SHP77 (cell line): Measurements from ENCODE around the gene KLHL17.
"Not testable (repeated sequence)": the region's sequence is repeated elsewhere in the genome, so short reads cannot be mapped to it uniquely, and the experiment has no call there.

Experiments
- DNase-seq, 2 experiments: peaks; one replicate each; lab custom pipeline; 2025; lab: John Stamatoyannopoulos, UW

Gene KLHL17

GRCh38 chr1:969260-969855 is 9.0 kb downstream of the KLHL17 start:
- no peak for DNase-seq

- no peak for DNase-seq
Observed at GRCh38 chr1:970242-970972, 10.0 kb downstream of the KLHL17 start.

GRCh38 chr1:970973-971730 is 10.8 kb downstream of the KLHL17 start:
- no peak for DNase-seq

GRCh38 chr1:971751-972506 is 11.5 kb downstream of the KLHL17 start:
- DNase-seq, result no peak

- DNase-seq, result no peak
Observed at GRCh38 chr1:972726-973458, 12.5 kb downstream of the KLHL17 start.

GRCh38 chr1:973459-974292 is 13.3 kb downstream of the KLHL17 start:
- no peak for DNase-seq

GRCh38 chr1:974293-974640 is 13.9 kb downstream of the KLHL17 start:
- no peak for DNase-seq

GRCh38 chr1:974687-975328 is 14.4 kb downstream of the KLHL17 start:
- DNase-seq, result no peak

GRCh38 chr1:975365-975764 is 15.0 kb downstream of the KLHL17 start:
- DNase-seq, result no peak

GRCh38 chr1:975896-976683 is 15.7 kb downstream of the KLHL17 start:
- DNase-seq, result peak; percentile 57 to 75

GRCh38 chr1:976791-977190 is 16.4 kb downstream of the KLHL17 start:
- DNase-seq, result not testable (repeated sequence)

GRCh38 chr1:978069-978834 is 17.9 kb downstream of the KLHL17 start:
- DNase-seq, result no peak

- DNase-seq, result no peak
Observed at GRCh38 chr1:978835-979743, 18.7 kb downstream of the KLHL17 start.

- DNase-seq, result no peak
Observed at GRCh38 chr1:979744-980072, 19.3 kb downstream of the KLHL17 start.

- DNase-seq, result no peak
Observed at GRCh38 chr1:980137-980571, 19.8 kb downstream of the KLHL17 start.

- DNase-seq, result no peak
Observed at GRCh38 chr1:980602-981395, 20.4 kb downstream of the KLHL17 start.

GRCh38 chr1:981491-981954 is 21.1 kb downstream of the KLHL17 start:
- DNase-seq, result no peak
